Stimulated activated CD4-positive, alpha-beta T cell treated with anti-CD3 and anti-CD28 coated beads, Interleukin-1b, Interleukin-23, amount 100 ng/mL, for 1 hour (primary cell): ENCODE data around the gene IGSF9B.
"Not testable (repeated sequence)": the region's sequence is repeated elsewhere in the genome, so short reads cannot be mapped to it uniquely, and the experiment has no call there.

Source experiments
- DNase-seq, 2 donors: peaks; one replicate each; pipeline ENCODE4 v3.0.0-alpha.2; 2020; ENCODE audit warnings: low read depth in 2 of 2

IGSF9B gene, protein sequence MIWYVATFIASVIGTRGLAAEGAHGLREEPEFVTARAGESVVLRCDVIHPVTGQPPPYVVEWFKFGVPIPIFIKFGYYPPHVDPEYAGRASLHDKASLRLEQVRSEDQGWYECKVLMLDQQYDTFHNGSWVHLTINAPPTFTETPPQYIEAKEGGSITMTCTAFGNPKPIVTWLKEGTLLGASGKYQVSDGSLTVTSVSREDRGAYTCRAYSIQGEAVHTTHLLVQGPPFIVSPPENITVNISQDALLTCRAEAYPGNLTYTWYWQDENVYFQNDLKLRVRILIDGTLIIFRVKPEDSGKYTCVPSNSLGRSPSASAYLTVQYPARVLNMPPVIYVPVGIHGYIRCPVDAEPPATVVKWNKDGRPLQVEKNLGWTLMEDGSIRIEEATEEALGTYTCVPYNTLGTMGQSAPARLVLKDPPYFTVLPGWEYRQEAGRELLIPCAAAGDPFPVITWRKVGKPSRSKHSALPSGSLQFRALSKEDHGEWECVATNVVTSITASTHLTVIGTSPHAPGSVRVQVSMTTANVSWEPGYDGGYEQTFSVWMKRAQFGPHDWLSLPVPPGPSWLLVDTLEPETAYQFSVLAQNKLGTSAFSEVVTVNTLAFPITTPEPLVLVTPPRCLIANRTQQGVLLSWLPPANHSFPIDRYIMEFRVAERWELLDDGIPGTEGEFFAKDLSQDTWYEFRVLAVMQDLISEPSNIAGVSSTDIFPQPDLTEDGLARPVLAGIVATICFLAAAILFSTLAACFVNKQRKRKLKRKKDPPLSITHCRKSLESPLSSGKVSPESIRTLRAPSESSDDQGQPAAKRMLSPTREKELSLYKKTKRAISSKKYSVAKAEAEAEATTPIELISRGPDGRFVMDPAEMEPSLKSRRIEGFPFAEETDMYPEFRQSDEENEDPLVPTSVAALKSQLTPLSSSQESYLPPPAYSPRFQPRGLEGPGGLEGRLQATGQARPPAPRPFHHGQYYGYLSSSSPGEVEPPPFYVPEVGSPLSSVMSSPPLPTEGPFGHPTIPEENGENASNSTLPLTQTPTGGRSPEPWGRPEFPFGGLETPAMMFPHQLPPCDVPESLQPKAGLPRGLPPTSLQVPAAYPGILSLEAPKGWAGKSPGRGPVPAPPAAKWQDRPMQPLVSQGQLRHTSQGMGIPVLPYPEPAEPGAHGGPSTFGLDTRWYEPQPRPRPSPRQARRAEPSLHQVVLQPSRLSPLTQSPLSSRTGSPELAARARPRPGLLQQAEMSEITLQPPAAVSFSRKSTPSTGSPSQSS (N-terminal part only)

DNA sequence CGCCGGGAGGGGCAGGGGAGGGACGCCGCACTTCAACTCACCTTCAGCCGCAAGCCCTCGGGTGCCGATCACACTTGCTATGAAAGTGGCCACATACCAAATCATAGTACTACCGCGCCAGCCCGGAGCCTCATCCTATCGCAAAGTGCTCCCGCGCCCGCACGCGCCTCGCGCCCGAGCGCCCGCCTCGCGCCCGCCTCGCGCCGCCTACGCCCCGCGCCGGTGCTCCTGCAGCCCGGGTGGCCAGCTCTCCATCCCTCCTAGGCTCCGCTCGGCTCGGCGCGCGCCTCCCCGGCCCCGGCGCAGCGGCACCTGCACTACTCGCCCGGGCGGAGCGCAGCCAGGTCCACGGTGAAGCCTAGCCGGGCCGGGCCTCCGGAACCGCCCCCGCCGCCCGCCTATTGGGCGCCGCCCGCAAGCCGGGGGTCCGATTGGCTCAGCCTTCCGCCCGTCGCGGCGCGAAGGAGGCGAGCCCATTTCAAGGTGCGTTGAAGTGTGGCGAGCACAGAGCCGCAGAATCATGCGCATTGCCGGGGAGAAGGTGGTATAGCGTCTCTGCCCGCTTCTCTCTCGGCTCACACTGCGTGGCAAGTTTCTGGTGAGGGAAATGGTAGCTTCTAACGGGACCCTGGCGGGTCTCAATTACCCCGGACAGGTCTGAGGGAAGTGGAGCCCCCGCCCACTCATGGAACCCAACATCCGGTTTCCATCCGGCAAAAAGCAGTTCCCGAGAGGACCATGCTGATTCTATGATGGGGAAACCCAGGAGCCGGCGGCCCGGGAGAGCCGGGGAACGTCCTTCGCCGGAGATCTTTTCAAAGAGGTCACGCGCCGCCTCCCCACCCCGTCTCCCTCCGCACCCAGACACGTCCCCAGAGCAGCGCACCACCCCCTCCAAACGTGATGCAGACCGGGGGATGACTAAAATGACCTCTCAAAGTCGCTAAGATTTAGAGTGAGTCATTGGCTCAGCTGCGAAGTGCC is at the start of gene IGSF9B:
TSS of gene IGSF9B (minus strand) at position 319 of the 984 bp plus-strand sequence. CDS start at position 105, 214 bp downstream.
- DNase-seq = peak; percentile 77 to 87

DNA sequence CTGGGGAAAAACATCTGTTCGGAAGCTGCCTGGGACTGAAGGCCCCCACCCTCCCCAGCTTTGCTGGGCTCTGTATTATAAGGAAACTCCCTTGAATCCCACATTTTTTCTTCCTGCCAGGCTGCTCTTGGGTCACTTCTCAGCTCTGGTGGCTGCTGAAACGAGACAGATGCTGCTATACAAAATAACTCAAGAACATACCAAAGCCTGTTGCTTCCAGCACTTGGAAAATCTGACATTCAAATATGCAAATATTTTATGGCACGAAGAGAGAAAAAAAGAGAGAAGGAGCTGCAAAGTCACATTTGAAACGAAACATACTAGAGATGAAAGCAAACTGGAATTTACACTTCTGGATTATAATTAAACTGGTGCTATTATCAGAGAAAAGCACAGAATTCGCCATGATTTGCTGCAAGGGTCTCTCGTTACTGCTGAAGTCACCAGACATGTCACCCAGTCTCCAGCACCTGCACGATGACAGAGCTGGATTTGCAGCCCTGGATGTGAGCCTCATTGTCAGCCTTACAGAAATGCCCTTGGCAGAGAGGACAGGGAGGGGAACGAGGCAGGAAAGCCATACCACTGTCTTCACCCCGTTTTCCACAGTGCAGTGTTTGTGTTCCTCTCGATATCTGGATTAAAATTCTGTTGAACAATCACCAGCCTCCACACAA is 47.9 kb upstream of the IGSF9B start:
- DNase-seq = no peak

DNA sequence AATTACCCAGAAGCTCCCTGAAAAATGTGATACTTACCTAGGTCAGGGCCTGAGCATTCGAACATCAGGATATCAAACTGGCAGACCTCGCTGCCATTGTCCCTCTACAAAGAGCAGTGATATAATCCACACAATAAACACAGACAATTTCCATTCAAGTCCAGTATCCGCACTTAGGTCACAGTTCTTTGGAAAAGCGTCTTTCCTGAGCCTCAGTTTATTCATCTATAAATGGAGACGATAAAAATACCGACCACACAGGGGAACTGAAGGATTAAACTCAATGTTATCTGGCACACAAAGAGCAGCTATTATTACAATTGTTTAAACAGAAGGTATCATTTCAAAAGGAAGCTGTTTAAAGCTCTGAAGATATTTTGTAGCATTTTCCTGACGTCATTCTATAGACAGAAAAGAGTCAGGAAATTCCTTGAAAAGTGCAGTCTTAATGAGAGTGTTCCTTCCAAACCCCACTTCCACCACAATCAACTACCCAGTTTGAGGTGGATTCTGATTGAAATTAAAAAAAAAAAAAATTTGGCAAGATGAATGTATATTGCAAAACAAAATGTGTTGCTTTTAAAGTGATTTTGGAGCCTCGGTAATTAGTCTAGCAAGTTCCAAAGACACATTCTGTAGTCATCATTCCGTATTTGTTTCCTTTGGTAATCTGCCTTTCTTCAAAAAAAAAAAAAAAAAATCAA is 47.2 kb upstream of the IGSF9B start:
- no peak for DNase-seq

DNA sequence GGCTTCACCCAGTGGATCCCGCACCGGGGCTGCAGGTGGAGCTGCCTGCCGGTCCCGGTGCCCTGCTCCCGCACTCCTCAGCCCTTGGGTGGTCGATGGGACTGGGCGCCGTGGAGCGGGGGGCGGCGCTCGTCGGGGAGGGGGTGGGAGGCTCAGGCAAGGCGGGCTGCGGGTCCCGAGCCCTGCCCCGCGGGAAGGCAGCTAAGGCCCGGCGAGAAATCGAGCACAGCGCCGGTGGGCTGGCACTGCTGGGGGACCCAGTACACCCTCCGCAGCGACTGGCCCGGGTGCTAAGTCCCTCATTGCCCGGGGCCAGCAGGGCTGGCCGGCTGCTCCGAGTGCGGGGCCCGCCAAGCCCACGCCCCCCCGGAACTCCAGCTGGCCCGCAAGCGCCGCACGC is 46.1 kb upstream of the IGSF9B start:
- not testable (repeated sequence) for DNase-seq

DNA sequence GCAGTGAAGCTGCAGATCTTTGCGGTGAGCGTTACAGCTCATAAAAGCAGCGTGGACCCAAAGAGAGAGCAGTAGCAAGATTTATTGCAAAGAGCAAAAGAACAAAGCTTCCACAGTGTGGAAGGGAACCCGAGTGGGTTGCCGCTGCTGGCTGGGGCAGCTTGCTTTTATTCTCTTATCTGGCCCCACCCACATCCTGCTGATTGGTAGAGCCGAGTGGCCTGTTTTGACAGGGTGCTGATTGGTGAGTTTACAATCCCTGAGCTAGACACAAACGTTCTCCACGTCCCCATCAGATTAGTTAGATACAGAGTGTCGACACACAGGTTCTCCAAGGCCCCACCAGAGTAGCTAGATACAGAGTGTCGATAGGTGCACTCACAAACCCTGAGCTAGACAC is 45.6 kb upstream of the IGSF9B start:
- DNase-seq = not testable (repeated sequence)

DNA sequence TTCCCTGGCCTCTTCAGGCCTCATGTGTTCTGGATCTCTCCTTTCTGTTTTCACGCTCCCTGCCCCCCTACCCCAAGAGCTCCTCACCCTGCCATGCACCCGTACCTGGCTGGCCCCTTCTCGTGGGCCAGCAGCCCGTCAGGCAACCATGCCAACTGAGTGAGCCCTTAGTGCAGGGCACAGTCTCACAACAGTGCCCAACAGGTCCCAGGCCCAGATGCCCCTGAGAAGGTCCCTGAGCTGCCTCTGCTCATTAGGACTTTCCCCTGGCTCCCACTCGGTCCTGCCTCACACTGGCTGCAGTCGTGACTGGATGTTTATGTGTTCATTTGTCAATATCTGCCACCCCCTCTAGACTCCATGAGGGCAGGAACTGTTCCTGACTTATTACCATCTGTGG is 44.8 kb upstream of the IGSF9B start:
- no peak for DNase-seq

DNA sequence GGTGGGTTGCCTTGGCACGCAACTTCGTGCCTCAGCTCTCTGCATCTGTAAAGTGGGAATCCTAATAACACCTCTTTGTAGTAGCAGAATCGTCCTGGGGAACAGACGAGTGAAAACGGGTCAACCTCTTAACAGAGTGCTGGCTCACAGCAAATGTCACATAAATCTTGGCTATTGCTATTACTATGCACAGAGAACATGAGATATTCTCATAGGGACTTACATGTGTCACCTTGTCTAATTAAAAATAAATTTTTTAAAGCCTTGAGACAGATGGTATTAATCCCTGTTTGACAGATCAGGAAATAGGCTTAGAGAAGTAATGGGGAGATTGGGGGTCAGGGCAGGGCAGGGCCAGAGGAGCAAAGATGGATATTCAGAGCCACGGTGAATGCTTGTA is 44.3 kb upstream of the IGSF9B start:
- DNase-seq = no peak

DNA sequence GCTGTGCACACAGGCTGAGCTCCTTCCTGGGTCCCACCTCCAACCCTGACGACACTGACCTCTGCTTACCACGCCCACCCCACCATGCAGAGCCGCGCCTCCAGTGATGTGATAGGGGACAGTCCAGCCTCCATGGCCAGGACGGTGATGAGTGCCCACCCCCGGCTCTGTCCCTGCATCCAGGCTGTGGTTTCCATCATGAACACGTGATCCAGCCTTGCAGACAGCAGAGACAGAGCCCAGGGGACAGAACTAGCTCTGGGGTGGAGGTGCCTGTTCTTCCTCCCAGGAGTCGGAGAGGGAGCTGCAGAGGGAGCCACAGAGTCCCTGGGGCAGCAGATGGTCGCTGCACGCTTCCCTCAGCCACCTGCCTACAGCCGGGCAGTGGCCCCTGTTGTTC is 42.6 kb upstream of the IGSF9B start:
- DNase-seq = no peak

DNA sequence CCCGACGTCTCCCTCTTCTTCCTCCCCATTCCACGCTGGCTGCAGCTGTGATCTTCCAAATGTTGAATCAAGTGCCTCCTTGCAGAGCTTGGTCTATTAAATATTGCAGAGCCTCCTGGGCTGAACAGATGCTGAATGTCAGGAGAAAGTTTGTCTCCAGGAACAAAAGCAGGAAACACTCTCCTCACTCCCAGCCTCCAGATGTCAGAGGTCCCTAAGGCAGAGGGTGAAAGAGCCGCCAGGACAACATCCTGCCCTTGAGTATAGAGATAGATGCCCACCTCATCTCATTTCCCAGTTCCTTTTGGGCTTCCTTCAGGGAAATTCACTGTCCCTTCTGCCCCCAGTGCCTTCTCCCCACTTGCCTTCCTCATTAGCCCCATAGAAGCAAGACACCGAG is 40.8 kb upstream of the IGSF9B start:
- DNase-seq = no peak

DNA sequence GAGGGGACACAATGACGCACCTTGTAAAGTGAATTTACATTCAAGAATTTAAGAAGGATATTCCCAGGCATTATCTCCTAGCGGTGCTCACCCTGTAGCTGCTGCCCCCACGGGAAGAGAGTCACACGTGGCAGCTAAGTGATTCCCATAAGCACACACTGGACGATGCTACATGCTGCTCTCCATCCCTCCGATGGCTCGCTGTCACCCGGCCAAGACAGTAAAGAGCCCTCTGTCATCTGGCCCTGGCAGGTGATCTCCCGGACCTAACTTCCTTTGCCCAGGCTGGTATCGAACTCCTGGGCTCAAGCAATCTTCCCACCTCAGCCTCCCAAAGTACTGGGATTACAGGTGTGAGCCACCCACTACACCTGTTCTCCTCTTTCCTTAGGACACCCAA is 39.9 kb upstream of the IGSF9B start:
- no peak for DNase-seq

DNA sequence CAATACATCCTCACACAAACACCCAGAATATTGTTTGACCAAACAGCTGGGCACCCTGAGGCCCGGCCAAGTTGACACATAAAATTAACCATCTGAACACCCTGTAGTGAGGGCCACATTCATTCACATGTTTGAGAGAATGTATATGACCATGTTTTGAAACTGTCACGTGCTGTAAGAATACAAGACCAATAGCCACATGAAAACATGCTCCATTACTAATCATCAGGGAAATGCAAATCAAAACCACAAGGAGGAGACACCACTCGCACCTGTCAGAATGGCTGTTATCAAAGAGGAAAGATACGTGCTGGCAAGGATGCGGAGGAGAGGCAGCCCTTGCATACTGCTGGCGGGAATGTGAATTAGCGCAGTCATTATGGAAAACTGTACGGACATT is 38.3 kb upstream of the IGSF9B start:
- no peak for DNase-seq

DNA sequence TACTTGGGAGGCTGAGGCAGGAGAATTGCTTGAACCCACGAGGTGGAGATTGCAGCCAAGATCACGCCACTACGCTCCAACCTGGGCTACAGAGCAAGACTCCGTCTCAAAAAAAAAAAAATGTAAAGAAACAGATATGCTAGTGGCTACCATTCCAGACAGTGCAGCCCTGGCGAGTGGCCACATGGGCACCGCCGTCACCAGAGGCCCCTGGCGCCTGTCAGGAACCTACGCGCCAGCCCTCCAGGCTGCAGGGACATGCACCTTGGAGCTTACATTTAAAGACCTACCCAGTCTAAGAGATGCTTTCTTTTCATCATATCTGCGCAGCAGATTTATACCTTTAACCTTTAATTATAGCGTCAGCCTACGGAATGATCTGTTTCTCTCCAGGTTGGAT is 37.2 kb upstream of the IGSF9B start:
- DNase-seq = no peak

DNA sequence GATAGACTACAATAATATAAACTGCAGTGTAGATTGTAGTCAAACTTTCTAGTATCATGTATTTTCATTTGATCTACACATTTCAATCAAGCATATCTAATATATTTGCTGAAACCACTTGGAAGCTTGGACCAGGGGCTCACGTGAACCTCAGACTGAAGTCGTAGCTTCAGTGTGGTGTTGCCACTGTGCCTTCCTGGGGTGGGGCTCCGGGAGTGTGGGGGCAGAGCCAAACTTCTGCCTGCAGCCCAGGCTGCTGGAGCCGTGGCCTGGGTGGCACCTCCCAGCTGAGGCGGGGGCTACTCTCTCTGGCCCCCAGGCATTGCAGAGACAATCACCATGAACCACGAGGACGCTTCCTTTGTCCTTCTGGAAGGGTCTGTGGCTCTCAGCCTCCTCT is 36.3 kb upstream of the IGSF9B start:
- DNase-seq = no peak

DNA sequence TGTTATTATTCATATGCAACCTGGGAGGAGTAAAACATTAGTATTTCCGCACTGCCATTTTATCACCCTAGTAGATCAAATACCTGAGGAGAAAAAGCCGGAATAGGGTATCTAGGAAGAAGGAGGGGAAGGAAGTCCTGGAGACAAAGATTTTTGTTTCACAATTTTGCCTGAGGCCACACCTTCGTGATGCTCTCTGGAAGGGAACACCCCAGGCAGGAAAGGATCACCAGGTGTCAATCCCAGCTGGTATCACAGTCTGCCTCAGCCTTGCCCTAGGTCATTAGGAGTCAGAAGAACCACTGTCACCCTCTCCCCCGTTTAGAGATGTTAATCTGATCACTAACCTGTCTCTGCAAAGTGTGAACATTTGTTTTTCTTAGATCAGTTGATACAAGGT is 35.4 kb upstream of the IGSF9B start:
- no peak for DNase-seq

DNA sequence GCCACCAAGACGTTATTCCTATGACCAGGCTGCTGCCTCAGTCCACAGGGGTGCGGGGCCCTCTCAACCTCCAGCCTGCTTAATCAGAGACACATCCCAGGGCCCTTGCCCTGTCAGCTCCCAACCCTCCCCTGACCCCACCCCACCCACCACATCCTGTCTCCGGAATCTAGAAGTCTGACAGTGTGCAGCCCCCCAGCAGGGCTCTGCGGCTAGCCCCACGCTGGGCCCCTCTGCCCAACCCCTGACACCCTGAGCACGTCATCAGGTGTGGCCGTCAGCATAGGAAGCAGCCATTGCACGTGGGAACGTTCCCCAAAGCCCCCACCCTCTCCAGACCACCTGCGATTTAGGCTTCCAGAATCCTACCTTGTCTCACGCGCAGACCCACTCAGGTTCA is 34.3 kb upstream of the IGSF9B start:
- DNase-seq = no peak

DNA sequence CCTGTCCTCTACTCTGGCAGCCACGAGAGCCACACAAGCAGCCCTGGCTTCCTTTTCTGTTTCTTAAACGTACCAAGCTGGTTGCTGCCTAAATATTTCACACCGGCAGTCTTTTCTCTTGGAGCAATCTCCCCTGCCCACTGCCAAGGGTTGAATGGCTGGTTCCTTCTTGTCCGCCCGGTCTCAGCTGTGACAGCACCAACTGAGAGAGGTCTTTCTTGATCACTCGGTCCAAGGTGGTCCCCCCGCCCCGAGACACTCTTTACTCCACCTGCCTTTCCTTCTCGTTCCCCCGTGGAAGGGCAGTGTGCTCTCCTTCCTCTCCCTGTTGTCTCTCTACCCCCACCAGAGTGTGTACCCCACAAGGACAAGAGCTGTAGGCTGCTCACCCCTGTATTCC is 33.7 kb upstream of the IGSF9B start:
- no peak for DNase-seq

DNA sequence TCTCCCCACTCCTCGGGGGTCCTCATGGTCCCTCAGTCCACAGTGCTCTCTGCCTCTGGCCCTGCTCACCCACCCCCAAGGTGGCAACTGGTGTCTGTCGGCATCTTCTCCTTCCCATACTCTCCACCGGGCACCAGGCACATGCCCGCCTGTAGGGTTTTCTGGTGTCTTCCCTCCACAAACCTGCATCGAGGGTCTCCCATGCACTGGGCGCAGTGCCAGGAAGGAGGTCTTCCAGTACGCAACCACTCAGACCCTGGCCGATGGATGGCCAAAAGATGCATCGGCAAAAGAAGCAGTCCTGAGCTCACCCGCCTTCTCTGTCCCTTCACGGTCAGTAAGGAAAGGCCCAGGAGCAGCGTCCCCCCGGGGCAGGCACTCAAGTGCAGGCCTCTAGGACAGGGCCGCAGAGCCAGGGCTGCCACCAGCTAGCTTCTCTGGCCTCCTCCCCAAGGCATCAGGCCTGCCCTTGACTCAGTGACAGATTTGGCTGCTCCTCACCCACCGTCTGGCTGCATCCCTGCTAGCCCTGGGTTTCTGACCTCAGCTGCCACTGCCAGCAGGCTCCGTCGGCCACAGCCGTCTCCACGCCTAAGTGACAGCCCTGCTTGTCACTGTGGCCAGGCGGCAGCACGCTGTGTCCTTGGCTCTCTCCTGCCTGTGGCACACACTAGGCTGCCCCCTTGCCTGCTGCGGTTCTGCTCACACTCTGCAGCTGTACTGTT is 32.1 kb upstream of the IGSF9B start:
- no peak for DNase-seq

DNA sequence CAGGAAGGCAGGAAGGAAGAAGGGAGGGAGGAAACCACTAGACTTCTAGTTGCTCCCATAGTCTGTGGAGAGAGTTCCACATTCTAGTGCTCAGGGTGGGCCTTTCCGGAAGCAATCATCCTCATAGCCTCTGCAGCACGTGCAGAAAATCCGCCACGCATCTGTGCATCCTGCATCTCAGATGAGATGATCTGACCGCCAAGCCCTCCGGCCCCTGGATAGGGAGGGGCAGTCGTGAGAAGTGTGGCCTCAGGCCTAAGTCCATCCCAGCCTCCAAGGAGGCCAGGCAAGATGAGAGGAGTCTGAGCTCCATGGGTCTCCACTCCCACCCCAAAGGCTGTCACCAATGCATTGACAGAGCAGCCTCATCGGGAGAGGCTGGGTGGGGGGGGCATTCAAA is 30.4 kb upstream of the IGSF9B start:
- no peak for DNase-seq
